ENCODE results near the gene DPYSL5.

DNA sequence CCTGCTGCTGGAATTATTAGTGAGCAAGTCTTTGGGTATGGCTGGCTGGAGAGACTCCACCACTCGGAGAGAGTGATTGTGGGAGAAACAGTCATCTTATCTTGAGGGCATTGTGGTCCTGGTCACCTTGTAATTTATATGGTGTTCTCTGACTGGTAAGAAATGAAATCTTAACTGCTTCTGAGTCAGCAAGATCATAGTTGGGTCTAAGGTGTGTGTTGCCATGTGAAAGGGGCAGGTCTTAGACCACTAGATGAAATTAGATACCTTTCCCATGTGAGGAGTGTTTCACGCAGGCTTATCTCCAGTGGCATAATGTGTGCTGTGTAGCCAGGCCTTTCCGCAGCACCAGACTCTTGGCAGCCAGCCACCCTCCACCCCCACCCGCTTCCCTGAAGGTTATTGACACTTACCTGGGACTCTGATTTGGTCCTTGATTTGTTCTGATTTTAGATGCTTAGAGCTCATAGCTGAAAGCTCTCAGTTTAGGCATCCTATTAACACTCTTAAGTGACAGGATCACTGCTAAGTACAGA, 130.2 kb downstream of the DPYSL5 start:
- TF ChIP-seq GATA2 (IDR thresholded peaks at IDR 0.05; ENCODE audit: low read depth, low read length) (peak; percentile 75), GATA3 (IDR thresholded peaks at IDR 0.05; ENCODE audit: low read depth, low read length) (no peak)
